ENCODE results near the gene GPR37.

- TF ChIP-seq CTCF (IDR thresholded peaks at IDR 0.05; ENCODE audit: insufficient read depth, low read length, poor library complexity, severe bottlenecking), result no peak
- no peak for TF ChIP-seq EZH2phosphoT487 (conservative IDR thresholded peaks at IDR 0.05; ENCODE audit: low read length)
These were observed 13.3 kb downstream of the GPR37 start for GRCh38 chr7:124752310-124752709.

All from SU-DHL-6 (cell line).